ENCODE measurements around the gene SUCO.

- no peak for TF ChIP-seq POLR2A (IDR thresholded peaks at IDR 0.05)
- no peak for TF ChIP-seq CTCF (IDR thresholded peaks at IDR 0.05)
Measured at GRCh38 chr1:172601046-172601630, 68.2 kb downstream of the SUCO start.

Data from vagina (tissue), 2 donors.